H9 (cell line): ENCODE results near the gene TM9SF1. TPM values are rescaled to one million over a fixed set of nuclear protein-coding genes. Genes with fewer than 3 reads are reported as not detected.

ENCODE experiments used
- DNase-seq: peaks from one replicate; pipeline ENCODE4 v3.0.0-alpha.2; 2017
- H2AFZ ChIP-seq: one replicate; pipeline ENCODE4 v1.6.1; 2013; ENCODE audit warnings: mild to moderate bottlenecking, low read length, control low read depth, moderate library complexity
- H2AK5ac ChIP-seq: 2 replicates; pipeline ENCODE4 v1.6.1; 2013; ENCODE audit warnings: low read length, control low read depth, mixed read lengths; ENCODE audit not compliant: insufficient read length
- H2BK120ac ChIP-seq: one replicate; pipeline ENCODE4 v1.6.1; 2013; ENCODE audit warnings: low read depth, mild to moderate bottlenecking, low read length, control low read depth, inconsistent platforms; ENCODE audit not compliant: poor library complexity, severe bottlenecking
- H2BK12ac ChIP-seq: 2 replicates; pipeline ENCODE4 v1.6.1; 2013; ENCODE audit warnings: low read length, control low read depth, mixed read lengths, low read depth; ENCODE audit not compliant: insufficient read length
- H2BK15ac ChIP-seq: 2 replicates; pipeline ENCODE4 v1.6.1; 2013; ENCODE audit warnings: low read depth, low read length, control low read depth
- H2BK20ac ChIP-seq: one replicate; pipeline ENCODE4 v1.6.1; 2013; ENCODE audit warnings: low read depth, mild to moderate bottlenecking, low read length, control low read depth, inconsistent platforms; ENCODE audit not compliant: poor library complexity, severe bottlenecking
- H2BK5ac ChIP-seq: 2 replicates; pipeline ENCODE4 v1.6.1; 2013; ENCODE audit warnings: low read length, control low read depth, mixed read lengths; ENCODE audit not compliant: insufficient read length
- H3K14ac ChIP-seq: 2 replicates; pipeline ENCODE4 v1.6.1; 2013; ENCODE audit warnings: low read length, control low read depth; ENCODE audit not compliant: insufficient read depth
- H3K18ac ChIP-seq: 2 replicates; pipeline ENCODE4 v1.6.1; 2013; ENCODE audit warnings: low read depth, mild to moderate bottlenecking, mixed read lengths, low read length, control low read depth; ENCODE audit not compliant: insufficient read length
- H3K23ac ChIP-seq: 2 replicates; pipeline ENCODE4 v1.6.1; 2013; ENCODE audit warnings: low read length, control low read depth, mixed read lengths, low read depth; ENCODE audit not compliant: insufficient read length
- H3K23me2 ChIP-seq: 2 replicates; pipeline ENCODE4 v1.6.1; 2013; ENCODE audit warnings: low read depth, mild to moderate bottlenecking, mixed read lengths, low read length, control low read depth; ENCODE audit not compliant: insufficient read length, poor library complexity, severe bottlenecking
- H3K27ac ChIP-seq: 2 replicates; pipeline ENCODE4 v1.5.1; 2013; ENCODE audit warnings: low read length, control low read depth, mixed read lengths, low read depth; ENCODE audit not compliant: insufficient read length
- H3K27me3 ChIP-seq: 2 replicates; pipeline ENCODE4 v1.6.1; 2013; ENCODE audit warnings: low read length, control low read depth, inconsistent platforms; ENCODE audit not compliant: insufficient read depth
- H3K4ac ChIP-seq: 2 replicates; pipeline ENCODE4 v1.6.1; 2013; ENCODE audit warnings: low read depth, mild to moderate bottlenecking, control low read depth, inconsistent platforms, low read length, moderate library complexity
- H3K4me1 ChIP-seq: 2 replicates; pipeline ENCODE4 v1.6.1; 2013; ENCODE audit warnings: low read length, control low read depth, inconsistent platforms; ENCODE audit not compliant: insufficient read depth
- H3K4me2 ChIP-seq: 2 replicates; pipeline ENCODE4 v1.6.1; 2013; ENCODE audit warnings: low read length, control low read depth, mixed read lengths; ENCODE audit not compliant: insufficient read length, insufficient read depth
- H3K56ac ChIP-seq: 2 replicates; pipeline ENCODE4 v1.6.1; 2013; ENCODE audit warnings: low read depth, mild to moderate bottlenecking, mixed read lengths, low read length, control low read depth; ENCODE audit not compliant: insufficient read length
- H3K79me1 ChIP-seq: 2 replicates; pipeline ENCODE4 v1.6.1; 2013; ENCODE audit warnings: low read depth, mild to moderate bottlenecking, moderate library complexity, low read length, control low read depth, inconsistent platforms; ENCODE audit not compliant: insufficient read depth, poor library complexity, severe bottlenecking
- H3K79me2 ChIP-seq: 2 replicates; pipeline ENCODE4 v1.6.1; 2013; ENCODE audit warnings: low read length, control low read depth, inconsistent platforms; ENCODE audit not compliant: insufficient read depth
- H3K9ac ChIP-seq: 2 replicates; pipeline ENCODE4 v1.6.1; 2013; ENCODE audit warnings: low read length, control low read depth, mixed read lengths; ENCODE audit not compliant: insufficient read length; ENCODE audit errors: extremely low read depth
- H3K9me3 ChIP-seq: one replicate; pipeline ENCODE4 v1.6.1; 2013; ENCODE audit warnings: low read depth, low read length, inconsistent platforms; ENCODE audit not compliant: control insufficient read depth
- H3T11ph ChIP-seq: one replicate; pipeline ENCODE4 v1.6.1; 2013; ENCODE audit warnings: mild to moderate bottlenecking, low read length, control low read depth, inconsistent platforms
- H4K20me1 ChIP-seq: one replicate; pipeline ENCODE4 v1.6.1; 2013; ENCODE audit not compliant: control insufficient read depth, insufficient read length, insufficient read depth
- H4K5ac ChIP-seq: 2 replicates; pipeline ENCODE4 v1.6.1; 2013; ENCODE audit warnings: low read depth, mild to moderate bottlenecking, mixed read lengths, low read length, control low read depth; ENCODE audit not compliant: insufficient read length
- H4K8ac ChIP-seq: replicated peaks from 2 replicates; pipeline ENCODE4 v1.6.1; 2013; ENCODE audit warnings: low read length, control low read depth, mixed read lengths, low read depth; ENCODE audit not compliant: insufficient read length
- H4K91ac ChIP-seq: 2 replicates; pipeline ENCODE4 v1.6.1; 2013; ENCODE audit warnings: low read depth, mild to moderate bottlenecking, moderate library complexity, mixed read lengths, low read length, control low read depth; ENCODE audit not compliant: insufficient read length
- H3K27ac Mint-ChIP-seq, 3 experiments: 2 replicates in 2 of 3; 3 replicates in 1 of 3; pipeline ENCODE4 v1.8.0; 2020 to 2021; ENCODE audit warnings: mixed read lengths in 3 of 3, mild to moderate bottlenecking in 1 of 3, moderate library complexity in 1 of 3
- H3K27me3 Mint-ChIP-seq: 2 replicates; pipeline ENCODE4 v1.8.0; 2021; ENCODE audit warnings: low read depth, mild to moderate bottlenecking, moderate library complexity, mixed read lengths
- H3K36me3 Mint-ChIP-seq, 3 experiments: 2 replicates in 2 of 3; 3 replicates in 1 of 3; pipeline ENCODE4 v1.8.0; 2020 to 2021; ENCODE audit warnings: low read depth in 3 of 3, mixed read lengths in 3 of 3; ENCODE audit not compliant: insufficient read depth in 1 of 3
- H3K4me1 Mint-ChIP-seq, 2 experiments: 2 replicates each; pipeline ENCODE4 v1.8.0; 2020; ENCODE audit warnings: mixed read lengths in 2 of 2
- H3K4me3 Mint-ChIP-seq, 2 experiments: 2 replicates in 1 of 2; 3 replicates in 1 of 2; pipeline ENCODE4 v1.8.0; 2020 to 2021; ENCODE audit warnings: mild to moderate bottlenecking in 2 of 2, mixed read lengths in 2 of 2, moderate library complexity in 1 of 2
- H3K9me3 Mint-ChIP-seq, 2 experiments: 2 replicates in 1 of 2; 3 replicates in 1 of 2; pipeline ENCODE4 v1.8.0; 2020; ENCODE audit warnings: mild to moderate bottlenecking in 2 of 2, mixed read lengths in 2 of 2, moderate library complexity in 1 of 2
- WGBS: extraction: QIAGEN DNeasy Blood & Tissue Kit; methylation state at CpG from one replicate; pipeline ENCODE4 v1.1.7; 2013; ENCODE audit warnings: missing lambda C conversion rate, low lambda C conversion rate, mixed read lengths; ENCODE audit not compliant: insufficient read length; ENCODE audit errors: extremely low coverage; 5-methylcytosine and 5-hydroxymethylcytosine counted together
- total RNA-seq: library from RNA; stranded (reverse); gene quantifications from 2 replicates; pipeline ENCODE4 v1.2.1, GENCODE V29; 2021
- TF ChIP-seq, protein P1 (sequence below): fragments of 200-600 bp; sonication (generic); conservative IDR thresholded peaks from 3 replicates; pipeline ENCODE4 v1.8.0; 2021; ENCODE audit warnings: antibody characterized with exemption, mild to moderate bottlenecking

TM9SF1 gene
- total RNA-seq, 1 experiment from 2014 or later = 31.6 TPM

DNA sequence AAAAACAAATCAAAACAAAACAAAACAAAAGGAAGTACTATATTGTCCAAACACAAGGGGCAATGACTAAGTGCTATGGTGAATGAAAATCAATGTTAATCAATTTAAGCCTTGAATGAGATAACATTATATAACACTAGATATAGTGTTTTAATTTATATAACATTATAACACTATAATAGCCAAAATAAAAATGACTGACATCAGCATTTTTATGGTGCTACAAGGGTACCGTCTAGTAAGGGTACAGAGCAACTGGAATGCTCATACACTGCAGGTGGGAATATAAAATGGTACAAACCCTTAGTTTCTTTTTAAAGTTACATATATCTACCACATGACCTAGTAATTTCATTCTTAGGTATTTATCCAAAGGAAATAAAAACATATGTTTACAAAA is 31.2 kb upstream of the TM9SF1 start:
- H4K91ac ChIP-seq = no peak overlapping the region
- peaks cover 7% of the 10 kb centered on the region; the same call in 1 of the 2 replicates for H3K79me2 ChIP-seq
- peaks cover 14% of the 10 kb centered on the region for H3K79me1 ChIP-seq
- no peak overlapping the region for H4K5ac ChIP-seq
- H3K4ac ChIP-seq = no peak overlapping the region
- no CpG with 5 or more reads among the region's 1 CpG for WGBS
- no peaks in the 10 kb centered on the region for H4K20me1 ChIP-seq
- H3K4me1 ChIP-seq = no peaks in the 10 kb centered on the region
- H2AK5ac ChIP-seq = no peak overlapping the region
- H2BK20ac ChIP-seq = no peak overlapping the region
- H3K36me3 Mint-ChIP-seq = peaks cover 7 to 24% (median 18%) of the 10 kb centered on the region in 3 experiments; a peak in 6 of 7 replicates
- H3K9me3 Mint-ChIP-seq = no peaks in the 10 kb centered on the region
- H3K4me1 Mint-ChIP-seq = peaks cover 0 to 7% of the 10 kb centered on the region in 2 experiments; a peak in 2 of 4 replicates
- no peaks in the 10 kb centered on the region for H3K27me3 ChIP-seq
- H3K23me2 ChIP-seq = peaks cover 3% of the 10 kb centered on the region
- no peak overlapping the region for H3K18ac ChIP-seq
- no peaks in the 10 kb centered on the region for H3K27me3 Mint-ChIP-seq
- H3T11ph ChIP-seq = no peak overlapping the region
- no peak overlapping the region for H3K27ac ChIP-seq
- H4K8ac ChIP-seq = no peak overlapping the region
- H3K23ac ChIP-seq = no peak overlapping the region
- H3K4me3 Mint-ChIP-seq = no peak overlapping the region
- H3K14ac ChIP-seq = no peak overlapping the region
- H2BK5ac ChIP-seq = no peak overlapping the region
- DNase-seq = no peak
- H2BK12ac ChIP-seq = no peak overlapping the region
- no peak overlapping the region for H2BK15ac ChIP-seq
- no peaks in the 10 kb centered on the region for H3K9me3 ChIP-seq
- no peak overlapping the region for H3K56ac ChIP-seq
- TF ChIP-seq, protein P1, sequence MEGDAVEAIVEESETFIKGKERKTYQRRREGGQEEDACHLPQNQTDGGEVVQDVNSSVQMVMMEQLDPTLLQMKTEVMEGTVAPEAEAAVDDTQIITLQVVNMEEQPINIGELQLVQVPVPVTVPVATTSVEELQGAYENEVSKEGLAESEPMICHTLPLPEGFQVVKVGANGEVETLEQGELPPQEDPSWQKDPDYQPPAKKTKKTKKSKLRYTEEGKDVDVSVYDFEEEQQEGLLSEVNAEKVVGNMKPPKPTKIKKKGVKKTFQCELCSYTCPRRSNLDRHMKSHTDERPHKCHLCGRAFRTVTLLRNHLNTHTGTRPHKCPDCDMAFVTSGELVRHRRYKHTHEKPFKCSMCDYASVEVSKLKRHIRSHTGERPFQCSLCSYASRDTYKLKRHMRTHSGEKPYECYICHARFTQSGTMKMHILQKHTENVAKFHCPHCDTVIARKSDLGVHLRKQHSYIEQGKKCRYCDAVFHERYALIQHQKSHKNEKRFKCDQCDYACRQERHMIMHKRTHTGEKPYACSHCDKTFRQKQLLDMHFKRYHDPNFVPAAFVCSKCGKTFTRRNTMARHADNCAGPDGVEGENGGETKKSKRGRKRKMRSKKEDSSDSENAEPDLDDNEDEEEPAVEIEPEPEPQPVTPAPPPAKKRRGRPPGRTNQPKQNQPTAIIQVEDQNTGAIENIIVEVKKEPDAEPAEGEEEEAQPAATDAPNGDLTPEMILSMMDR = no peak
- H2BK120ac ChIP-seq = no peak overlapping the region
- no peak overlapping the region for H3K4me2 ChIP-seq
- H2AFZ ChIP-seq = no peak overlapping the region
- no peak overlapping the region for H3K9ac ChIP-seq
- H3K27ac Mint-ChIP-seq = no peak overlapping the region
